Liver (tissue), 3 donors: ENCODE results near the gene NAP1L4.

ENCODE experiments used
- CTCF ChIP-seq: fragments of 150-350 bp; IDR thresholded peaks from 2 replicates; pipeline ENCODE4 v1.5.1; 2017; ENCODE audit warnings: improper control_type of control experiment, low read depth, low read length; ENCODE audit not compliant: missing input control
- JUND ChIP-seq, 2 donors: IDR thresholded peaks; 2 replicates each; pipeline ENCODE4 v1.6.1; 2016; ENCODE audit warnings: antibody characterized with exemption in 2 of 2
- REST ChIP-seq: IDR thresholded peaks from 2 replicates; pipeline ENCODE4 v1.6.1; 2016; ENCODE audit warnings: antibody characterized with exemption, mild to moderate bottlenecking
- donor health status: healthy.
- donor health status: healthy.

GRCh38 chr11:3021125-3021524 is 29.0 kb upstream of the NAP1L4 start:
- TF ChIP-seq CTCF: peak; percentile 59
- peak; percentile 59 to 92 for TF ChIP-seq JUND (IDR thresholded peaks at IDR 0.05)
- TF ChIP-seq REST: peak; percentile 47
